Measurements from ENCODE around the gene MON1A.
A peak's percentile ranks its signal among the peaks of the same experiment; 100 is the strongest.
"Not testable (repeated sequence)": the region's sequence is repeated elsewhere in the genome, so short reads cannot be mapped to it uniquely, and the experiment has no call there.

MON1A gene

DNA sequence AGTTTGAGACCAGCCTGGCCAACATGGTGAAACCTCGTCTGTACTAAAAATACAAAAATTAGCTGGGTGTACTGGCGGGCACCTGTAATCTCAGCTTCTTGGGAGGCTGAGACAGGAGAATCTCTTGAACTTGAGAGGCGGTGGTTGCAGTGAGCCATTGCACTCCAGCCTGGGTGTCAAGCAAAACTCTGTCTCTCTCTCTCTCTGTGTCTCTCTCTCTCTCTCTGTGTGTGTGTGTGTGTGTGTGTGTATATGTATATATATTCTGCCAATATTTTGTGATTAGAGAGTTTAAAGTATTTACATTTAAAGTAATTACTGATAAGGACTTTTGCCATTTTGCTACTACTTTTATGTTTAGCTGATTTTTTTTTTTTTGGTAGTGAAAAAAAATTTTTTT, 26.0 kb upstream of the MON1A start:
- no peak for DNase-seq (ENCODE audit: low read depth)
- TF ChIP-seq, protein P1, sequence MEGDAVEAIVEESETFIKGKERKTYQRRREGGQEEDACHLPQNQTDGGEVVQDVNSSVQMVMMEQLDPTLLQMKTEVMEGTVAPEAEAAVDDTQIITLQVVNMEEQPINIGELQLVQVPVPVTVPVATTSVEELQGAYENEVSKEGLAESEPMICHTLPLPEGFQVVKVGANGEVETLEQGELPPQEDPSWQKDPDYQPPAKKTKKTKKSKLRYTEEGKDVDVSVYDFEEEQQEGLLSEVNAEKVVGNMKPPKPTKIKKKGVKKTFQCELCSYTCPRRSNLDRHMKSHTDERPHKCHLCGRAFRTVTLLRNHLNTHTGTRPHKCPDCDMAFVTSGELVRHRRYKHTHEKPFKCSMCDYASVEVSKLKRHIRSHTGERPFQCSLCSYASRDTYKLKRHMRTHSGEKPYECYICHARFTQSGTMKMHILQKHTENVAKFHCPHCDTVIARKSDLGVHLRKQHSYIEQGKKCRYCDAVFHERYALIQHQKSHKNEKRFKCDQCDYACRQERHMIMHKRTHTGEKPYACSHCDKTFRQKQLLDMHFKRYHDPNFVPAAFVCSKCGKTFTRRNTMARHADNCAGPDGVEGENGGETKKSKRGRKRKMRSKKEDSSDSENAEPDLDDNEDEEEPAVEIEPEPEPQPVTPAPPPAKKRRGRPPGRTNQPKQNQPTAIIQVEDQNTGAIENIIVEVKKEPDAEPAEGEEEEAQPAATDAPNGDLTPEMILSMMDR (conservative IDR thresholded peaks at IDR 0.05; ENCODE audit: low read depth, low read length), result no peak
- no peak overlapping the region for H3K4me3 ChIP-seq (ENCODE audit: low read length)

GRCh38 chr3:49952924-49953323, 23.3 kb upstream of the MON1A start:
- no peak overlapping the region for H3K4me3 ChIP-seq (ENCODE audit: low read length)
- TF ChIP-seq, protein P1 (conservative IDR thresholded peaks at IDR 0.05; ENCODE audit: low read depth, low read length), result no peak
- DNase-seq (ENCODE audit: low read depth), result no peak

- TF ChIP-seq, protein P1 (conservative IDR thresholded peaks at IDR 0.05; ENCODE audit: low read depth, low read length), result no peak
- no peak overlapping the region for H3K4me3 ChIP-seq (ENCODE audit: low read length)
- no peak for DNase-seq (ENCODE audit: low read depth)
Observed at GRCh38 chr3:49942651-49943050, 13.0 kb upstream of the MON1A start.

GRCh38 chr3:49940667-49941249, 11.1 kb upstream of the MON1A start:
- peak overlapping the region; percentile 88 for H3K4me3 ChIP-seq (ENCODE audit: low read length)
- TF ChIP-seq, protein P1 (conservative IDR thresholded peaks at IDR 0.05; ENCODE audit: low read depth, low read length), result no peak
- DNase-seq (ENCODE audit: low read depth), result no peak

- TF ChIP-seq, protein P1 (conservative IDR thresholded peaks at IDR 0.05; ENCODE audit: low read depth, low read length), result no peak
- DNase-seq (ENCODE audit: low read depth), result peak; percentile 97
- H3K4me3 ChIP-seq (ENCODE audit: low read length), result peak within 1 kb of the TSS; percentile 88
Observed at GRCh38 chr3:49939858-49940666, 10.5 kb upstream of the MON1A start, which contains the start of gene RBM6. Gene RBM6, plus strand, starts transcription at chr3:49940150. Its CDS starts 22,492 bp downstream, at chr3:49962642.

DNA sequence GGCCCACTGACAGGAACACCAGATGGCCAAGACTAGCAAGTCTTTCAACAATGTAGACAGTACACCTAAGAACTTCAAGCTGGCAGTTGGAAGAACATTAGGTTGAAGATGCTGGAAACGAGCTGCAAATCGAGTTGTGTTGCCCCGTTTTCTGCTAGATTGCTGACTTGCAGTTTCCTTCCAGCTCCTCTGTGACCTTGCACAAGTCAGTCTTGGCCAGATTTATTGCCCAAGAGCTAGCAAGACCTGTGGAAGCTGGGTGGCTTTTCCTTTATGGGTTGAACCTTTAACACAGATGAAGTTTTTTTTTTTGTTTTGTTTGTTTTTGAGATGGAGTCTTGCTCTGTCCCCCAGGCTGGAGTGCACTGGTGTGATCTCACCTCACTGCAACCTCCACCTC, 7.5 kb upstream of the MON1A start:
- no peak overlapping the region for H3K4me3 ChIP-seq (ENCODE audit: low read length)
- TF ChIP-seq, protein P1 (conservative IDR thresholded peaks at IDR 0.05; ENCODE audit: low read depth, low read length), result no peak
- no peak for DNase-seq (ENCODE audit: low read depth)

- not testable (repeated sequence) for H3K4me3 ChIP-seq (ENCODE audit: low read length); DNase-seq (ENCODE audit: low read depth)
Observed at GRCh38 chr3:49932281-49932680, 2.7 kb upstream of the MON1A start.

All from retinal pigment epithelial cell (primary cell).